CD8-positive, alpha-beta memory T cell (primary cell): ENCODE measurements around the gene SDCCAG8. TPM values are rescaled to one million over a fixed set of nuclear protein-coding genes. Genes with fewer than 3 reads are reported as not detected.
A peak's percentile ranks its signal among the peaks of the same experiment; 100 is the strongest.

ENCODE experiments used
- CTCF ChIA-PET: fragments of 350-600 bp; sonication (Branson Sonifier 250); formaldehyde crosslinking; loops from one replicate; lab custom pipeline; 2021; ENCODE audit warnings: antibody characterized with exemption; lab: Charles Lee
- POLR2A ChIA-PET: fragments of 350-600 bp; sonication (Branson Sonifier 250); formaldehyde crosslinking; loops from one replicate; lab custom pipeline; 2021; ENCODE audit warnings: antibody characterized with exemption; lab: Charles Lee
- DNase-seq, 5 donors: peaks; one replicate each; pipeline versions ENCODE4 v3.0.0 to v3.0.0-alpha.2; 2020 to 2022; ENCODE audit warnings: mixed read lengths in 1 of 5
- H3K27ac ChIP-seq: one replicate; pipeline ENCODE4 v1.7.0; 2013; ENCODE audit warnings: low read depth, mild to moderate bottlenecking, low read length, moderate library complexity
- H3K27me3 ChIP-seq: 2 replicates; pipeline ENCODE4 v1.7.0; 2013; ENCODE audit warnings: low read length, mild to moderate bottlenecking; ENCODE audit not compliant: insufficient read depth, poor library complexity, severe bottlenecking
- H3K36me3 ChIP-seq: 2 replicates; pipeline ENCODE4 v1.7.0; 2013; ENCODE audit warnings: mild to moderate bottlenecking, low read length, moderate library complexity; ENCODE audit not compliant: insufficient read depth
- H3K4me1 ChIP-seq: 2 replicates; pipeline ENCODE4 v1.7.0; 2013; ENCODE audit warnings: mild to moderate bottlenecking, low read length, moderate library complexity; ENCODE audit not compliant: insufficient read depth
- H3K4me3 ChIP-seq: 2 replicates; pipeline ENCODE4 v1.7.0; 2013; ENCODE audit warnings: mild to moderate bottlenecking, low read length
- H3K9me3 ChIP-seq: 2 replicates; pipeline ENCODE4 v1.7.0; 2013; ENCODE audit warnings: mild to moderate bottlenecking, low read length
- H3K27ac Mint-ChIP-seq, 8 donors: one replicate each; pipeline ENCODE4 v1.8.0; 2020 to 2021; ENCODE audit warnings: mixed read lengths in 8 of 8, mild to moderate bottlenecking in 6 of 8, inconsistent platforms in 3 of 8, moderate library complexity in 3 of 8
- H3K27me3 Mint-ChIP-seq, 2 donors: one replicate each; pipeline ENCODE4 v1.8.0; 2020 to 2021; ENCODE audit warnings: mixed read lengths in 2 of 2, mild to moderate bottlenecking in 1 of 2, moderate library complexity in 1 of 2
- H3K36me3 Mint-ChIP-seq, 3 donors: one replicate each; pipeline ENCODE4 v1.8.0; 2020 to 2021; ENCODE audit warnings: mixed read lengths in 3 of 3, inconsistent platforms in 1 of 3, mild to moderate bottlenecking in 1 of 3
- H3K4me1 Mint-ChIP-seq, 3 donors: one replicate each; pipeline ENCODE4 v1.8.0; 2020 to 2021; ENCODE audit warnings: mixed read lengths in 3 of 3, inconsistent platforms in 1 of 3, mild to moderate bottlenecking in 1 of 3
- H3K4me3 Mint-ChIP-seq, 7 donors: one replicate each; pipeline ENCODE4 v1.8.0; 2020 to 2021; ENCODE audit warnings: mixed read lengths in 7 of 7, mild to moderate bottlenecking in 6 of 7, moderate library complexity in 4 of 7, inconsistent platforms in 2 of 7
- H3K9me3 Mint-ChIP-seq, 5 donors: one replicate each; pipeline ENCODE4 v1.8.0; 2020 to 2022; ENCODE audit warnings: mixed read lengths in 5 of 5, mild to moderate bottlenecking in 3 of 5, moderate library complexity in 2 of 5, inconsistent platforms in 1 of 5
- polyA plus RNA-seq: library from polyadenylated mRNA; unstranded; fragments of 300-500 nt; fragmentation: Illumina TruSeq; gene quantifications from one replicate; pipeline ENCODE4 v1.2.3, GENCODE V29; 2021
- total RNA-seq, 2 experiments: library from RNA; stranded (reverse); gene quantifications; one replicate each; pipeline ENCODE4 v1.2.3, GENCODE V29; 2021

Gene SDCCAG8
- total and polyA plus RNA-seq, 3 experiments from 2014 or later, result 17.8 to 22.3 (median 18.3) TPM

DNA sequence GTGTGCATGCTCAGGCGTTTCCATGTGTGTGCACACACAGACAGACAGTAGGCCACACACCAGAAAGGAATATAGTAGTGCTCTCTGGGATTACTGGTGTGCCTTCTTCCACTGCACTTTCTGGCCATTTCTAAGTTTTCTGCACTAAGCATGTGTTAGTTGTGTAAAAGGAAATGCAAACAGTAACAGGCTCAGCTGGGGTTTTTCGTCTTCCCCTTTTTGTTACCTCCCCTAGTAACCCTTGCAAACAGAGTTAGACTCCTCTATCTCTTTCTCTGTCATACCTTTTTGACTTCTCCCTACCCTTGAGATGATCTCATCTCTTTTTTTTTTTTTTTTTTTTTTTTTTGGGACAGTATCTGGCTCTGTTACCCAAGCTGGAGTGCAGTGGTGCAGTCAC is 196.3 kb downstream of the SDCCAG8 start:
- Mint-ChIP-seq H3K36me3 (peaks cover 0 to 29% (median 8%) of the 10 kb centered on the region in 3 donors), H3K9me3 (no peaks in the 10 kb centered on the region), H3K27me3 (no peaks in the 10 kb centered on the region), H3K4me1 (peaks cover 0 to 3% (median 0%) of the 10 kb centered on the region in 3 donors), H3K27ac (no peak overlapping the region), H3K4me3 (no peak overlapping the region)
- H3K36me3 ChIP-seq, result no peaks in the 10 kb centered on the region
- no peak overlapping the region for H3K27ac ChIP-seq
- H3K9me3 ChIP-seq, result no peaks in the 10 kb centered on the region
- H3K4me3 ChIP-seq, result no peak overlapping the region
- CTCF ChIA-PET, result no interaction called here
- no peak for DNase-seq
- H3K4me1 ChIP-seq, result no peaks in the 10 kb centered on the region
- no peaks in the 10 kb centered on the region for H3K27me3 ChIP-seq
- POLR2A ChIA-PET, result no interaction called here

DNA sequence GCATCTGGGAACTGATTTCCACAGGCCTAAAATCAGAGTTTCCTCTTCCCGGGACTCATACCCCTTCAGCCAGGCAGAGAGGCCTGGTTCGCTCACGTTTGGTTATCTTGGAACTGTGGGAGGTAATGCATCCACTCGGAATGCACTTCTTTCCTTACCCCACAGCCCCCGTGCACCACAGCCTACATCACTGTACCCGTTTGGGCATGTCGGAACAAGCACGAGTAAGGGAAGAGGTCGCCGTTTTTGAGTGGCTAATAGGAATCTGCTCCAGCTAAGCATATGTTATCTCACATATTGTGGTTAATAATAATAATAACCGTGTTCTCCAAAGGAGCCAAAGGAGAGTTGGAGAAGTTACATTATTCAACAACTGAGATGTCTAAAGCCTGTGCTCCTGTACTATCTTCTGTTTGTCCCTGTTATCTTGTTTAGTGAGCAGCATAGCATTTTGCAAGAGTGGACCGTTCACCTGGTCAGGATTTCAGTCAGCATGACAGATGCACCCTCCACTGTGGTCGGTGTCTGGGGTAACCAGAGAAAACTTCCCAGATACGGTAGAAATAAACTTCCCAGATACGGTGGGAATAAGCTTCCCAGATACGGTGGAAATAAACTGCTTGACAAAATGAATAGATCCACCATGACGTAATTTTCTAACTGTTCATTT is 198.6 kb downstream of the SDCCAG8 start:
- Mint-ChIP-seq H3K4me1 (no peaks in the 10 kb centered on the region), H3K27me3 (no peaks in the 10 kb centered on the region), H3K27ac (no peak overlapping the region), H3K36me3 (peaks cover 0 to 24% (median 12%) of the 10 kb centered on the region in 3 donors), H3K9me3 (no peaks in the 10 kb centered on the region), H3K4me3 (no peak overlapping the region)
- no peak overlapping the region for H3K4me3 ChIP-seq
- H3K4me1 ChIP-seq, result no peaks in the 10 kb centered on the region
- no peaks in the 10 kb centered on the region for H3K36me3 ChIP-seq
- H3K27ac ChIP-seq, result no peak overlapping the region
- H3K9me3 ChIP-seq, result no peaks in the 10 kb centered on the region
- no peak for DNase-seq
- ChIA-PET POLR2A (no interaction called here), CTCF (no interaction called here)
- H3K27me3 ChIP-seq, result no peaks in the 10 kb centered on the region

GRCh38 chr1:243455760-243456651 is 200.2 kb downstream of the SDCCAG8 start:
- Histone ChIP-seq H3K9me3 (no peaks in the 10 kb centered on the region), H3K4me1 (no peaks in the 10 kb centered on the region), H3K27me3 (no peaks in the 10 kb centered on the region), H3K27ac (no peak overlapping the region), H3K4me3 (no peak overlapping the region), H3K36me3 (no peaks in the 10 kb centered on the region)
- Mint-ChIP-seq H3K27ac (peak overlapping the region in 1 of 8 donors; percentile 12), H3K36me3 (peaks cover 0 to 21% (median 16%) of the 10 kb centered on the region in 3 donors), H3K9me3 (no peaks in the 10 kb centered on the region), H3K4me3 (no peak overlapping the region), H3K27me3 (no peaks in the 10 kb centered on the region), H3K4me1 (no peaks in the 10 kb centered on the region)
- POLR2A ChIA-PET, result no interaction called here
- CTCF ChIA-PET, result no interaction called here
- no peak for DNase-seq

DNA sequence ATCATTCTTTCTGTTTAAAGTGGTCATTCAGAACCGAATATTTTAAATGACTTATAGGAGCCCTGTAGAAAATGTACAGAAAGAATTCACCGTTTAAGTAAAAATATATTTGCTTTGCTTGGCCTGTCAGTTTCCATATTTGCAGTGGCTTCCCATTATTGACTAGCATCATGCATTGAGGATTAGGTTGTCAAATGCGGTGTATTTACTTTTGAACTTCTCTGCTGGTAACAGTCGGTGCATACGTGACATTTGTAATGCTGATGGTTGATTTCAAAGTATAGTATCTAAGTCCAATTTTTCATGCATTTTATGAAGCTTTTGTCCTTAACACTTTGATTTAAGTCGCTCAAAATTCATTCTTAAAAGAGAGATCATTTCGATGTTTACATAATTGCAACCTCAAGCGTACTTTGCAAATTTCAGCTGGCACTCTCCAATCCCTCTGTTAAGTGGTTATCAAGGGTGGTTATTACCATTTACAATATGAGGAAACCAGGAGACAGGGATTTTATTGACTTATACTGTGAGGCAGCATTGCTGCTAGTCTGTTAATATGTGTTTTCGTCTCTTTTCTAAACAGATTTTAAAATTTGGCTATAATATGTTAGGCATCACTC is 201.6 kb downstream of the SDCCAG8 start:
- H3K4me3 ChIP-seq, result no peak overlapping the region
- Mint-ChIP-seq H3K36me3 (peaks cover 0 to 20% (median 19%) of the 10 kb centered on the region in 3 donors), H3K4me3 (no peak overlapping the region), H3K27ac (no peak overlapping the region), H3K4me1 (no peaks in the 10 kb centered on the region), H3K27me3 (no peaks in the 10 kb centered on the region), H3K9me3 (no peaks in the 10 kb centered on the region)
- no peaks in the 10 kb centered on the region for H3K36me3 ChIP-seq
- CTCF ChIA-PET, result interaction anchor here (1.8 kb wide), 1 partner anchor 8 kb away, joined by 4 read pairs; no protein-coding TSS in a partner anchor
- H3K9me3 ChIP-seq, result no peaks in the 10 kb centered on the region
- DNase-seq, result no peak
- no peaks in the 10 kb centered on the region for H3K27me3 ChIP-seq
- POLR2A ChIA-PET, result no interaction called here
- H3K27ac ChIP-seq, result no peak overlapping the region
- H3K4me1 ChIP-seq, result no peaks in the 10 kb centered on the region

DNA sequence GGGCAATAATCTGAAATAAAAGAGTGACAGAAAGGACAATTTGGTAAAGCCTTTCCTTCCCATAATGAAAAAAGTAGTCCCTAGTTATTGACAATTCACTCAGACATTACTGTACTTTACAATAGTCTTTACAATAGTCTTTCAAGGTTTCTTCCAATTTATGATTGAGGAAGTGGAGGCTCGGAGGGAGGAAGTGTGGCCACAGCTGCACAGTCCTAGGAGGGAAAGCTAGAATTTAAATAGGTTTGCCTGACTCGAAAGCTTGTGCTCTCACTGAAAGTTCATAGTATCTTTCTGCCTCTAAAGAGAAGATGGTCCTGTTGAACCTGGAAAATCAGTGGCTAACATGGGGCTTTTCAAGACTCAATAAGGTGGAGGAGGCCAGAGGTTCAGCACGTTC is 203.2 kb downstream of the SDCCAG8 start:
- Mint-ChIP-seq H3K4me1 (no peaks in the 10 kb centered on the region), H3K4me3 (no peak overlapping the region), H3K27me3 (no peaks in the 10 kb centered on the region), H3K9me3 (no peaks in the 10 kb centered on the region), H3K27ac (no peak overlapping the region), H3K36me3 (peaks cover 0 to 22% (median 19%) of the 10 kb centered on the region in 3 donors)
- Histone ChIP-seq H3K27ac (no peak overlapping the region), H3K27me3 (no peaks in the 10 kb centered on the region), H3K4me1 (no peaks in the 10 kb centered on the region), H3K36me3 (no peaks in the 10 kb centered on the region), H3K4me3 (no peak overlapping the region), H3K9me3 (no peaks in the 10 kb centered on the region)
- POLR2A ChIA-PET, result no interaction called here
- DNase-seq, result no peak
- CTCF ChIA-PET, result interaction anchor here (1.8 kb wide), 1 partner anchor 9 kb away, joined by 4 read pairs; no protein-coding TSS in a partner anchor

DNA sequence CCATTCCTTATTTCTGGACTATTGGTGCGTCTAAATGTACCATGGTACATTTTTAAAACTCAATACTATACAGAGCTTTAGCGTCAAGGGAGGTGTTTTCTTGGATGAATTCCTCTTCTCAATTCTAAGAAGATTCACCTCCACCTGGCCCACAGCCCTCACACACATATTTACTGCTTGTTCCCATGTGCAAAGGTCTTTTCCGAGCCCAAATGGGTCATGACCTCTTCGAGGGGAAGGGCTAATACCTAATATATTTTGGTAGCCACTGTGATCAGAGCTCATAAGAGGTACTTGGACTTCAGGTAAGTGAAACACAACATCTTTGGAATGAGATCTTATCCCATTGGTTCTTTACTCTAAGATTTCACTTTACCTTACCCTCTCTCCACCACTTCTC is 205.9 kb downstream of the SDCCAG8 start:
- Mint-ChIP-seq H3K4me3 (no peak overlapping the region), H3K27ac (no peak overlapping the region), H3K27me3 (no peaks in the 10 kb centered on the region), H3K4me1 (no peaks in the 10 kb centered on the region), H3K9me3 (no peaks in the 10 kb centered on the region), H3K36me3 (peaks cover 0 to 19% (median 15%) of the 10 kb centered on the region in 3 donors)
- no peaks in the 10 kb centered on the region for H3K27me3 ChIP-seq
- H3K36me3 ChIP-seq, result no peaks in the 10 kb centered on the region
- DNase-seq, result no peak
- ChIA-PET POLR2A (no interaction called here), CTCF (no interaction called here)
- H3K9me3 ChIP-seq, result no peaks in the 10 kb centered on the region
- H3K4me1 ChIP-seq, result no peaks in the 10 kb centered on the region
- H3K27ac ChIP-seq, result no peak overlapping the region
- H3K4me3 ChIP-seq, result no peak overlapping the region

DNA sequence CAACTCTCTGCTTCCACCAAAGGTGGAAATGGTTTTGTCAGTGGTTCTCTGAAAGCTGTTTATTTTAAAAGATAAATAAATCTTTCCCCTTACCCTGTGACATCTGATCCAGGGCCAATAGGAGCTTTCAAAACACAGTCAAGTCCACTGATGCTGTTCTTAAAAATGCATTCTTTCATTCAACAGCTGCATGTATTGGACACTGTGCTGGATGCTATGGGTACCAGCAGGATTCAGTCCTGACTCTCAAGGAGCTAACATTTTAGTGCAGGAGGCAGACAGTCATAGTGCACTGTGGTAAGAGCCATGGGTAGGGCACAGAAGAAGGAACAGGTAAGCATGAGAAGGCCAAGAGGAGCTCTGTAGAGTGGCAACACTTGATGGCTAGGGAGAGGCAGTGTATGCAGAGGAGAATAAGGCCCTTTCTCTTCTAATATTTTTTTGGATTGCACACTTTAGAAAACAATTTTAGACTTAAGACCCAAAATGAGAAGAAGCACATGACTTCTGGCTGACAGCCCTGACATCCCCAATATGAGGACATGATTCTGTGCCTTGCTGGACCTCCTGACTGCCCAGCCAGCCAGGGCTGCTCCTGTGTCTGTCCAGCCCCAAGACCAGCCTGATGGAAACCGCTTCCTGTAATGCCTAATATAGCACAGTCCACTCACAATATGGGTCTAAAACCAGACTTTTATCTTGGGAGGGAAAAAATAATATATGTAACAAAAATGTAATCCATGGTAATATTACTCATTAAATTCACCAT is 207.3 kb downstream of the SDCCAG8 start:
- Histone ChIP-seq H3K4me1 (no peaks in the 10 kb centered on the region), H3K4me3 (no peak overlapping the region), H3K27ac (no peak overlapping the region), H3K9me3 (no peaks in the 10 kb centered on the region), H3K27me3 (no peaks in the 10 kb centered on the region), H3K36me3 (no peaks in the 10 kb centered on the region)
- Mint-ChIP-seq H3K4me3 (no peak overlapping the region), H3K27me3 (no peaks in the 10 kb centered on the region), H3K27ac (no peak overlapping the region), H3K36me3 (peaks cover 0 to 14% (median 11%) of the 10 kb centered on the region in 3 donors), H3K4me1 (no peaks in the 10 kb centered on the region), H3K9me3 (no peaks in the 10 kb centered on the region)
- CTCF ChIA-PET, result no interaction called here
- POLR2A ChIA-PET, result no interaction called here
- no peak for DNase-seq
